WI38 (cell line): Measurements from ENCODE around the gene HOATZ.

ENCODE experiments used
- H3K4me3 ChIP-seq: 2 replicates; pipeline ENCODE4 v1.5.1; 2011; ENCODE audit warnings: low read depth, mild to moderate bottlenecking, control low read depth, low read length
- CTCF ChIP-seq: IDR thresholded peaks from 2 replicates; pipeline ENCODE4 v1.5.1; 2012; ENCODE audit warnings: low read depth, mild to moderate bottlenecking, control low read depth, low read length

Gene HOATZ

GRCh38 chr11:111557425-111558111, 43.0 kb downstream of the HOATZ start:
- no peak overlapping the region for H3K4me3 ChIP-seq
- TF ChIP-seq CTCF = 0 out of 2 replicates have a peak, but pooled peaks have one; percentile 3

DNA sequence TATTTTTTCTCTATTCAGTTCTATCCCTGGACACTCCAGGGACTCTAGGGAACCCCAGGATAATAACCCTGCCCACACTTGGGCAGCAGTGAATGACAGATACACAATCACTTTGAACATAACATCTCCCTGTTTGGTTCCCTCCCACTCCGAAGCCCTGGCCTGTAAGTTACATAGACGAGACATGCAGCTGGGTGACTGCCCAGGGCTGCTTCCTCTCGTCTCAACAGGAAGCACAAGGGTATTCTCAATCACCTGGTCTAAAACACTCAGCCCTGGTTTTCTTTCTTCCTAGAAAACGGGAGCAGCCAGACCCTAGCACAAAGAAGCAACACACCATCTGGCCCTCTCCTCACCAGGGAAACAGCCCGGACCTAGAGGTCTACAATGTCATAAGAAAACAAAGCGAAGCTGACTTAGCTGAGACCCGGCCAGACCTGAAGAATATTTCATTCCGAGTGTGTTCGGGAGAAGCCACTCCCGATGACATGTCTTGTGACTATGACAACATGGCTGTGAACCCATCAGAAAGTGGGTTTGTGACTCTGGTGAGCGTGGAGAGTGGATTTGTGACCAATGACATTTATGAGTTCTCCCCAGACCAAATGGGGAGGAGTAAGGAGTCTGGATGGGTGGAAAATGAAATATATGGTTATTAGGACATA, 45.4 kb downstream of the HOATZ start:
- H3K4me3 ChIP-seq = no peak overlapping the region
- no peak for TF ChIP-seq CTCF

- no peak for TF ChIP-seq CTCF
- H3K4me3 ChIP-seq = no peak overlapping the region
Measured at GRCh38 chr11:111560800-111561199, 46.2 kb downstream of the HOATZ start.

- no peak for TF ChIP-seq CTCF
- H3K4me3 ChIP-seq = no peak overlapping the region
Measured at GRCh38 chr11:111561306-111561705, 46.7 kb downstream of the HOATZ start.

GRCh38 chr11:111561791-111562325, 47.3 kb downstream of the HOATZ start:
- TF ChIP-seq CTCF = no peak
- H3K4me3 ChIP-seq = no peak overlapping the region

DNA sequence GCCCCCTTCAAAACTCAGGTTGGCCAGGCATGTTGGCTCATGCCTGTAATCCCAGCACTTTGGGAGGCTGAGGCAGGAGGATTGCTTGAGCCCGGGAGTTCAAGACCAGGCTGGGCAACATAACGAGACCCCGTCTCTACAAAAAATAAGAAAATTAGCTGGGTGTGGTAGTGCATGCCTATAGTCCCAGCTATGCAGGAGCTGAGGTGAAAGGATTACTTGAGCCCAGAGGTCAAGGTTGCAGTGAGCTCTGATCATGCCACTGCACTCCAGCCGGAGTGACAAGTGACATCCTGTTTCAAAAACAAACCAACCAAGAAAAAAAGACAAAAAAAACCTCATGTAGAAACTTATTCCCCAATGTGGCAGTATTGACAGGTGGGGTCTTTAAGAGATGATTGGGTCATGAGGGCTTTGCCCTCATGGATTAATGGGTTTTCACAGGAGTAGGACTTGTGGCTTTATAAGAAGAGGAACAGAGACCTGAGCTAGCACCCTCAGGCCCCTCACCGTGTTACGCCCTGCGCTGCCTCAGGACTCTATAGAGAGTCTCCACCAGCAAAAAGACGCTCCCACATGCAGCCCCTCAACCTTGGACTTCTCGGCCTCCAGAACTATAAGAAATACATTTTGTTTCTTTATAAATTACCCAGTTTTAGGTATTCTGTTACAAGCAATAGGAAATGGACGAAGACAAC, 48.3 kb downstream of the HOATZ start:
- no peak overlapping the region for H3K4me3 ChIP-seq
- TF ChIP-seq CTCF = no peak
